Right kidney (tissue), 1 donor: ENCODE results near the gene UNG.

Experiments
- DNase-seq: peaks from one replicate; pipeline ENCODE4 v3.0.0-alpha.2; 2016

The UNG gene

GRCh38 chr12:109085590-109085989 is 11.8 kb upstream of the UNG start:
- no peak for DNase-seq

DNA sequence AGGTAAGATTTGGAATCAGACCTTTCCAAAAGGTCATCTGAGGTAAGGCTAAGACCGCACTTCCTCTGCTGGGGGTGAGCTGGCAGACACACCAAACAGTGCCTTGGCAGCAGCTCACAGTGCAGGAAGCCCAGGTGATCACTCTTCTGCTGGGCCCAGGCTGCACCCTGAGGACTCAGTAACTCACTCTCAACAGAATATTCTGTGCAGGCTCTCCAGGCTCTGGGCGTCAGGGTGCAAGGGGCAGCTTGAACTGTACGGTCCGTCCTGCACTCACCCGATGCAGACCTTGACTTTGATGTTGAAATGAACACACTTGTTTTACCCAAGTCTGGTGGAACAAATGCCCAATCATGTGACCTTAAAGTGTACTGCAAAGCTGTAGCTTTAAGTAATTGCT is 10.1 kb upstream of the UNG start:
- no peak for DNase-seq

- no peak for DNase-seq
Measured at GRCh38 chr12:109088818-109089217, 8.6 kb upstream of the UNG start.

DNA sequence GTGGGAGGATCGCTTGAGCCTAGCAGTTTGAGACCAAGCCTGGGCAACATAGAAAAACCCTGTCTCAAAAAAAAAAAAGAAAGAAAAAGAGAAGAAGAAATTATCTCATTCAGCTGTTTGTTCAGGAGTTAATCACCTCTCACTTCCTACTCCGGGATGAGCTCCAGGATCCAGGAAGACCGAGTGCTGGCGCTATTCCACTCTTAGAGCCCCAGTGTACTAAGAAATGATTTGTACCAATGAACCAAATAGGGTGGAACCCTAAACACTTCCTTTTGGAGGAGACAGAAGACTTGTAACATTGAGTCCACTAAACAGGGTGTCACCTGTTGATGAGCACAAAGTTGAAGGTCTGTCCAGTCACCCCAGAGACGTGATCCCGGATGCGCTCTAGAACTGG is 7.7 kb upstream of the UNG start:
- no peak for DNase-seq

- no peak for DNase-seq
Measured at GRCh38 chr12:109092497-109093021, 4.8 kb upstream of the UNG start.

DNA sequence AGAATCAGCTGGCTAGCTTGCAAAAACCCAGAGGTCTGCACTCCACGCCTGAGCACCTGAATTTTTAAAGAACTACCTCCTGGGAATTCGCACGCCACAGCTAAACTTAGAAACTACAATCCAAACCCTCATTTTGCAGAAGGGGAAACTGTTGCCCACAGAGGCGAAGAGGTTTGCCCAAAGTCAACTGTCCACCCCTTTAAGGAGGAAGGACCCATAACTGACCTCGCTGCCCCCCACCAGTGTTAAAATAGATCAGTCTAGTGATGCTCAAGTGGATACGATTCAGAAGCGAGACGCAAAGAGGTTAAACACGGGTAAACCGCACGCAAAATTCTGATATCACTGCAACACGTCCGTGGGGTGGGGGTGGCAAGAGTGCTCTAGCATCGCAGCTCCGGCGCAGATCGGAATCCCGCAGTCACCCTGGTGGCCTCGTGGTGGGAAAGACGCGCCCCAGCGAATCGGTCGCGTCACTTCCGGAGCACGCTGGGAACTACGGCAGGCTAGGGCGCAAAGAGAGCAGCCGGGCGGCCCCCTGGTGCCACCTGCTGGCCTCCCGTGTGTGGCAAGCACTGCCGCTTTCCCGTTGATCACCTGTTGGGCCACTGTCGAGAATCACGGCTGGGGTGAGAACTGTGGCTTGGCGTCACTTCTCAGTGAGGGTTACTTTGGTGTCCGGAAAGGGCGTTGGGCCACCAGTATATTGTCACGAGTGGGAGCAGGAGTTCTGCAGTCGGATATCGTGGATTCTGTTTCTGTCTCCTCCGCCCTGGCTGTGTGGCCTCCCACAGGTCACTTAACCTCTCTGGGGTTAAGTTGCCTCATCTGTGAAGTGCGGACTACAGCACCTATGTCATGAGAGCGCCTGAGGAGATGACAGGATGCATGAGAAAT is 4.1 kb upstream of the UNG start, which contains the start of gene ALKBH2:
Gene ALKBH2 (minus strand): TSS at position 451 of the 897 bp plus-strand sequence. CDS start 686 bp downstream, outside the sequence.
- peak; percentile 79 for DNase-seq

DNA sequence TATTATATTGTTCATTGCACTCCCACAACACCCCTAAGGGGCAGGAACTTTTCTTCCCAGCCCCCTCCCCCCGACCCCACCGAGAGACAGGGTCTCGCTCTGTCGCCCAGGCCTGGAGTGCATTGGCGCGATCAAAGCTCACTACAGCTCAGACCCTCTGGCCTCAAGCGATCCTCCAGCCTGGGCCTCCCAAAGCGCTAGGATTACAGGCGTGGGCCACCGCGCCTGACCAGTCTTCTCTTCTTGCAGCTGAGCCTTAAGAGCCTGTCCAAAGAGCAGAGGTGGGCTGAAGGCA is 310 bp upstream of the UNG start:
- DNase-seq, result no peak

DNA sequence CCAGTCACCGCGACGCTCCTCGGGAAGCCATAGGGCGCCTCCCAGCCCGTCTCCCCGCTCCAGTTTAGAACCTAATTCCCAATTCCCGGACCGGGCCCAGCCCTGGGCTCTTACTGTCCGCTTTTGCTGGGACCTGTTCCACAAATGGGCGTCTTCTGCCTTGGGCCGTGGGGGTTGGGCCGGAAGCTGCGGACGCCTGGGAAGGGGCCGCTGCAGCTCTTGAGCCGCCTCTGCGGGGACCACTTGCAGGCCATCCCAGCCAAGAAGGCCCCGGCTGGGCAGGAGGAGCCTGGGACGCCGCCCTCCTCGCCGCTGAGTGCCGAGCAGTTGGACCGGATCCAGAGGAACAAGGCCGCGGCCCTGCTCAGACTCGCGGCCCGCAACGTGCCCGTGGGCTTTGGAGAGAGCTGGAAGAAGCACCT is 797 bp downstream of the UNG start:
- DNase-seq, result peak; percentile 95

DNA sequence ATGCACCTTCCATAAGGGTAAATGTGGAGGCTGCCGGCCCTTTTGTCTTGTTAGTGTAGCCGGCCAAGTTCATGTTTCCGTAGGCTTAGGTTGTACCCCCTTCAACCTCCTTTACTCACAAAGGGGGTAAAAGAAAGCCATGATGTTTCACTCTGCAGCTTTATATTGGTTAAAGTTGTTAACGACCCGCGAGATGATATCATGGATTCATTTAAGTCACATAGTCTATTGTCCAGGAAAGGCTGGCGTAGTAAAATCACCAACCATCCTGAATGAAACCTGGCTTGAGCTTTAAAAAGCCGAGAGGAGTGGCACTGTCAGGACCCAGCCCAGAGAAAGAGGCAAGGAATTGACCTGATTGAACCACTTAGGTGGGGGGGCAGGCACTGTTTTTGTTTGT is 1.3 kb downstream of the UNG start:
- DNase-seq, result no peak

- DNase-seq, result no peak
Measured at GRCh38 chr12:109099431-109100020, 2.1 kb downstream of the UNG start.

- no peak for DNase-seq
Measured at GRCh38 chr12:109100741-109101140, 3.3 kb downstream of the UNG start.

DNA sequence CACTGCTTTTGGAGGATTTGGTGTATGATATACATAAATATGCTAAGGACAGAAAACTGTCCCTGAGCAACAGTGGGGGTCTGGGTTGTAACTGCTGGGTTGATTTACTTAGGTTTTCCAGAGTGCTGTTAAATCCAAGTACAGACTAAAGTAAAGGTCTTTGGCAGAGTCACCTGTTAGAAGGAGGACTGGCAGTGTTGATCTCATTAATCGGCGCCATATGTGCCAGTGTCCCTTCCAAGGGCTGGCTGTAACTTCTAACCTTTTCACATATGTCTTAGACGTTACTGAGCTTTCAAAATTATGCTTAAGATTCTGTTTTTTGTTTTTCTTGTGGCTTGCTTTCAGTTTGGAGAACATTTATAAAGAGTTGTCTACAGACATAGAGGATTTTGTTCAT is 5.1 kb downstream of the UNG start:
- no peak for DNase-seq

DNA sequence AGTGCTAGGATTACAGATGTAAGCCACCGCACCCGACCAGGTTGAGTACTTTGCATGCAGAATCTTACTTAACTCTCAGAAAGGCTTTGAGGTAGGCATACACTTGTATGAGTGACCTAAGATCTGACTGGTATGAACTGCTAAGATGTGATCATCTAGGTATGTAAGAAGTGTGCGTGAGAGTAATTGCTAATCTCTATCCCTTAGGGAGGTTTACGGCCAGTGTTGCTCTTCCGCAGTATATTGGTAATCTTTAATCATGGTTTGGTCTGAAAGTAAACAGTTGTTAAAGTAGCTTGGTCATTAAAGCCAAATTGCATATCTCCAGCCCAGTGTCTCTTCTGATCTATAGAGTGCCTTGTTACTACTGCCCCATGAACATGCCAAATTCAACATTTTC is 7.8 kb downstream of the UNG start:
- no peak for DNase-seq

- DNase-seq, result no peak
Measured at GRCh38 chr12:109109746-109110350, 12.5 kb downstream of the UNG start.

DNA sequence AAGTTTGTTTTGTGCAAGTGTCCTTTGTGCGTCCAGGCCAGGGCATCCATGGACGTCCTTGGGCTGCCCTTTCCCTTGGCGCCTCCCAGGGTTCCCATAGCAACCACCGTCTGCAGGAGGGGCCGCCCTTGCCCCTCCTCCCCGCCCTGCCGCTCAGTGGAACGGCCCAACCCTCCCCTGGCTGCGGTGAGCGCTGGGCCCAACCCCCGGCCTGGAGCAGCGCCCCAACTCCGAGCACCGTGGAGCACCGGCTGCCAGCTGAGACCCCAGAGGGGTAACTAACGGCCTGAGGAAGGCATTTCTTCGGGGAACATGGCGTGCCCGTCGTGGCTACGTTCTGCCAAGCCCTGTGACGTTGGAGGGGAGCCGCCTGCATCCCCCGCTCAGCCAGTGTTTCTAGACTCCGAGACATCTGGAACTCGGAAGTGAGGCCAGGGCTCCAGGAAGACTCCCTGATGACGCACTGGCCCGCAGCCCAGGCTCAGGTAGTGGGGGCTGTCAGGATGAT is 13.6 kb downstream of the UNG start:
- peak; percentile 94 for DNase-seq

GRCh38 chr12:109112720-109113465 is 15.5 kb downstream of the UNG start:
- no peak for DNase-seq

DNA sequence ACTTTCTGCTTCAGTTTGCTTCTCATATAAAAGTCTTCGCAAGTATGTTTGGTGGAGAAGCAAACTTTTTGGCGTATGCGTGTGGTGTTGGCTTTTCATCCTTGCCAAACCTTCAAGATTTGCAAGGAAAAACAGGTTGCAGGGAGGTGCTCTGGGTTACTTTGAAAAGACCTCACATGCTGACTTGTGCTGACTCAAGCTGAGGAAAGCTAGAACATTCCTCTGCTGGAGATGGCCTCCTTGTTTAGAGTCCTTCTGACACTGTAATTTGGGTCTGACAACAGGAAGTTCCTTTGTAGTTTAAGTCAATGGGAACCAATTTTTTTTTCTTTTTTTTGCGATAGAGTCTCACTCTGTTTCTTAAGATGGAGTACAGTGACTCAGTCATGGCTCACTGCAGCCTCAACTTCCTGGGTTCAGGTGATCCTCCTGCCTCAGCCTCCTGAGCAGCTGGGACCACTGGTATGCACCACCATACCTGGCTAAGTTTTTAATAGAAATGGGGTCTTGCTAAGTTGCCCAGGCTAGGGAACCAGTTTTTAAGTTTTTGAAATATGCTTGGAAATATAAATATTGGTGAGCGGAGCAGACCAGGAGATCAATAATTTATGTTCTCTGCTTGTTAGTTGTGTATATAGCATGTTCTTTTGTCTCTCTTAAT is 16.4 kb downstream of the UNG start:
- no peak for DNase-seq

DNA sequence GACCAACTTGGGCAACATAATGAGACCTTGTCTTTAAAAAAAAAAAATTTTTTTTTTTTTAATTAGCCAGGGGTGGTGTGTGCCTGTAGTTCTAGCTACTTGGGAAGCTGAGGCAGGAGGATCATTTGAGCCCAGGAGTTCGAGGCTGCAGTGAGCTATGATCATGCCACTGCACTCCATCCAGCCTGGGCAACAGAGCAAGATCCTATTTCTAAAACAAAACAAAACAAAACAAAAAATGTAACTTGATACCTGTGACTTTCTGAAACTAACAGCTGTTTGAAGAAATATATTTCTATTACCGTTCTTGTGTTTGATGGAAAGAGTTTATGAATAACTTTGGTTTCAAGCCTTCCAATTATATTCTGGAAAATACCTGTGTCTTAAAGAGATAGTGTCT is 17.2 kb downstream of the UNG start:
- no peak for DNase-seq

DNA sequence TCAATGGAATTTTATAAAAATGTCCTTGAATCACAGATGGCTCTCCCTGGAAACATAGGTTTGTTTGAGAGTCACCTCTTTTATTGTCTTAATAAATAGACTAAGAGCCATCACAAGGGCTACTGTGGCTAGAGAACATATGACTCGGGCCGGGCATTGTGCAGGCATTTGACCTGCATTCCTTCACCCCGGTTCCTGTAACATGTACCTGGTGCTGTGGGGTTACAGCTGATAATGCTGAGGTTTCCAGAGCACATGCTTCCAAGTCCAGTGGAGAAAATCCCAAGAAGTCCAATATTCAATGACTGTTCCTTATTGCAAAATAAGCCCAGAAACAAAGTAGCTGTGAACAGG is 18.0 kb downstream of the UNG start:
- no peak for DNase-seq

- DNase-seq, result peak; percentile 66
Measured at GRCh38 chr12:109115758-109116610, 18.6 kb downstream of the UNG start, which contains the start of gene ACACB. Gene ACACB (plus strand): TSS chr12:109116587. CDS start chr12:109139406, 22,819 bp downstream.

DNA sequence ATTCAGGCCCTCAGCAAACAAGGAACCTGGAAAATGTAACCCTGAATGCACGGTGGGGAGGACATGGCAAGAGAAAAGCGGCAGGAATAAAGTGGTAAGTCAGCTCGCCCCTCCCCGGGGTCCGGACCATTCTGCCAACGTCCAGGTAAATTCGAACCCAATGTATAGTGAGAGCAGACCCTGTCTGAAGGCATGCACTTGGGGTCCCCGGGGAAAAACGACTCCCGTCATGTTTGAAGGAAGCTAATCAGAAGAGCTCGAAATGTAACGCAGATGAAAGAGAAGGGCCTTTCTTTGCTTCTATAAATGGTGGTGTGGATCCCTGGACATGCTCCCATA is 19.2 kb downstream of the UNG start:
- no peak for DNase-seq
